Lower lobe of right lung (tissue), 2 donors: Measurements from ENCODE around the gene MALRD1. TPM values are rescaled to one million over a fixed set of nuclear protein-coding genes. Genes with fewer than 3 reads are reported as not detected.

ENCODE experiments used
- ATAC-seq, 2 donors: fragments of 200-7000 bp; cut with Tn5 transposase; one replicate each; pipeline ENCODE4 v1.9.1; 2020 to 2022; ENCODE audit warnings: mild to moderate bottlenecking in 2 of 2, moderate library complexity in 2 of 2
- DNase-seq: peaks from one replicate; pipeline ENCODE4 v3.0.0-alpha.2; 2020
- H3K27ac ChIP-seq: fragments of 200-600 bp; one replicate; pipeline ENCODE4 v1.8.0; 2022
- H3K27me3 ChIP-seq: fragments of 200-600 bp; one replicate; pipeline ENCODE4 v1.8.0; 2022; ENCODE audit warnings: low read depth
- H3K36me3 ChIP-seq: fragments of 200-600 bp; one replicate; pipeline ENCODE4 v1.8.0; 2022; ENCODE audit warnings: mild to moderate bottlenecking
- H3K4me1 ChIP-seq: fragments of 200-600 bp; one replicate; pipeline ENCODE4 v1.8.0; 2022
- H3K4me3 ChIP-seq: fragments of 200-600 bp; one replicate; pipeline ENCODE4 v1.8.0; 2022; ENCODE audit warnings: mild to moderate bottlenecking
- H3K9me3 ChIP-seq: fragments of 200-600 bp; one replicate; pipeline ENCODE4 v1.8.0; 2022
- intact Hi-C: fragments of 100-400 bp; cut with DNase I; formaldehyde crosslinking; loops from one replicate; pipeline ENCODE4 v1.11.0; 2022
- total RNA-seq: library from RNA; stranded (reverse); fragmentation: NEBNext Ultra II Directional; extraction: Animal tissue kit (Norgen Biotek cat#: 25700); gene quantifications from one replicate; pipeline ENCODE4 v1.2.1, GENCODE V29; 2021
- TF ChIP-seq, protein P1 (sequence below): fragments of 200-600 bp; IDR thresholded peaks from one replicate; pipeline ENCODE4 v1.8.0; 2022; ENCODE audit warnings: antibody characterized with exemption, mild to moderate bottlenecking
- donor health status: DM: no; HTN: yes; CAD: no; lungs with severe emphysema.

MALRD1 gene
- total RNA-seq, 1 donor from 2014 or later: 6.0 TPM

- Histone ChIP-seq H3K4me3 (no peak overlapping the region), H3K4me1 (no peaks in the 10 kb centered on the region), H3K36me3 (no peaks in the 10 kb centered on the region), H3K27ac (no peak overlapping the region), H3K27me3 (no peaks in the 10 kb centered on the region), H3K9me3 (no peaks in the 10 kb centered on the region)
- TF ChIP-seq, protein P1, sequence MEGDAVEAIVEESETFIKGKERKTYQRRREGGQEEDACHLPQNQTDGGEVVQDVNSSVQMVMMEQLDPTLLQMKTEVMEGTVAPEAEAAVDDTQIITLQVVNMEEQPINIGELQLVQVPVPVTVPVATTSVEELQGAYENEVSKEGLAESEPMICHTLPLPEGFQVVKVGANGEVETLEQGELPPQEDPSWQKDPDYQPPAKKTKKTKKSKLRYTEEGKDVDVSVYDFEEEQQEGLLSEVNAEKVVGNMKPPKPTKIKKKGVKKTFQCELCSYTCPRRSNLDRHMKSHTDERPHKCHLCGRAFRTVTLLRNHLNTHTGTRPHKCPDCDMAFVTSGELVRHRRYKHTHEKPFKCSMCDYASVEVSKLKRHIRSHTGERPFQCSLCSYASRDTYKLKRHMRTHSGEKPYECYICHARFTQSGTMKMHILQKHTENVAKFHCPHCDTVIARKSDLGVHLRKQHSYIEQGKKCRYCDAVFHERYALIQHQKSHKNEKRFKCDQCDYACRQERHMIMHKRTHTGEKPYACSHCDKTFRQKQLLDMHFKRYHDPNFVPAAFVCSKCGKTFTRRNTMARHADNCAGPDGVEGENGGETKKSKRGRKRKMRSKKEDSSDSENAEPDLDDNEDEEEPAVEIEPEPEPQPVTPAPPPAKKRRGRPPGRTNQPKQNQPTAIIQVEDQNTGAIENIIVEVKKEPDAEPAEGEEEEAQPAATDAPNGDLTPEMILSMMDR: no peak
- intact Hi-C loops: no loop called here
- DNase-seq: no peak
- ATAC-seq: no peak
Observed at GRCh38 chr10:19041171-19041570, 7.4 kb upstream of the MALRD1 start.

GRCh38 chr10:19043431-19043830 lies 5.2 kb upstream of the MALRD1 start:
- ATAC-seq: no peak
- Histone ChIP-seq H3K27ac (no peak overlapping the region), H3K9me3 (no peaks in the 10 kb centered on the region), H3K36me3 (no peaks in the 10 kb centered on the region), H3K27me3 (no peaks in the 10 kb centered on the region), H3K4me1 (no peaks in the 10 kb centered on the region), H3K4me3 (no peak overlapping the region)
- TF ChIP-seq, protein P1: no peak
- DNase-seq: no peak
- intact Hi-C loops: no loop called here

- Histone ChIP-seq H3K27me3 (no peaks in the 10 kb centered on the region), H3K4me3 (no peak overlapping the region), H3K27ac (no peak overlapping the region), H3K36me3 (no peaks in the 10 kb centered on the region), H3K9me3 (no peaks in the 10 kb centered on the region), H3K4me1 (no peaks in the 10 kb centered on the region)
- DNase-seq (no peak), ATAC-seq (no peak)
- TF ChIP-seq, protein P1: no peak
- intact Hi-C loops: no loop called here
Observed at GRCh38 chr10:19046679-19047078, 1.9 kb upstream of the MALRD1 start.

DNA sequence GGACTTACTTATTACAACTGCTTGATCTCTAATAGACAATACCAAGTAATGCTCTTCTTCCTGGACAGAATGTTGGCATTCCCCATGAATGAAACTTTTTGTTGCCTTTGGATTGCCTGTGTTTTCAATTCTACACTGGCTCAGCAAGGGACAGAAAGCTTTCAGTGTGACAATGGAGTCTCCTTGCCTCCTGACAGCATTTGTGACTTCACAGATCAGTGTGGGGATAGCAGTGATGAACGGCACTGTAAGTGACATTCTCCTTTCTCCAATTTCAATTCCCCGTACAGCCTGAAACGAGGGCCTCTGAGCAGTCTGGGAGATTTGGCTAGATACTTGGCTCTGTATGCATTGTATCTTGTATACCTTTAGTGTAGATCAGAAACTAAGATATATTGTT lies 290 bp downstream of the MALRD1 start:
- DNase-seq: no peak
- Histone ChIP-seq H3K27me3 (no peaks in the 10 kb centered on the region), H3K4me1 (no peaks in the 10 kb centered on the region), H3K4me3 (no peak overlapping the region), H3K36me3 (no peaks in the 10 kb centered on the region), H3K27ac (no peak overlapping the region), H3K9me3 (no peaks in the 10 kb centered on the region)
- intact Hi-C loops: no loop called here
- TF ChIP-seq, protein P1: no peak
- ATAC-seq: no peak

GRCh38 chr10:19049567-19049966 lies 966 bp downstream of the MALRD1 start:
- TF ChIP-seq, protein P1: no peak
- H3K4me3 ChIP-seq: no peak overlapping the region

More at GRCh38 chr10:19049567-19049966, 966 bp downstream of the MALRD1 start:
- intact Hi-C loops: no loop called here
- no peaks in the 10 kb centered on the region for H3K9me3 ChIP-seq
- H3K4me1 ChIP-seq: no peaks in the 10 kb centered on the region
- H3K27ac ChIP-seq: no peak overlapping the region
- no peak for ATAC-seq
- no peaks in the 10 kb centered on the region for H3K36me3 ChIP-seq
- no peak for DNase-seq
- no peaks in the 10 kb centered on the region for H3K27me3 ChIP-seq
